ENCODE data around the gene MAP7D1. TPM values are rescaled to one million over a fixed set of nuclear protein-coding genes. Genes with fewer than 3 reads are reported as not detected.

MAP7D1 gene
- total RNA-seq, 1 experiment from 2014 or later = 212 TPM

DNA sequence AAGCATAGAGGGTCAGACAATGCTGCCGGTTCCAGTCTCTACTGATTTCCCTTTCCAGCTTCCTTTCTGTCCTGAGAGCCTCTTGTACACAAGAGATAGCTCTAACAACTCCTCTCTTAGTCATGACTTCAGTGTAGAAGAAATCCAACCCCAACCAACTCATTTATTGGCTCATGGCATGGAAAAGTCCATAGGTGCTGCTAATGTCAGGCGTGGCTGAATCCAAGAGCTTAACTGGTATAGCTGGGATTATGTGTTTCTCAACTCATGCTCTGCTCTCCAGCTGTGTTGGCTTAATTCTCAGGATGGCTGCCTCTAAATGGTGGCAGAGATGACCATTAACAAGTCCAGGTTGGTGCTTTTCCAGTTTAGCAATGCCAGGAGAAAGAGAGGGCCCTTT is 55.9 kb downstream of the MAP7D1 start:
- in situ Hi-C loops (cut with HindIII; ENCODE audit: low pct_unique_long_range_greater_than_20kb, low sequenced_read_pairs) = no loop called here
- intact Hi-C loops (cut with micrococcal nuclease; ENCODE audit: unreplicated experiment) = no loop called here
- TF ChIP-seq POLR2AphosphoS5 (IDR thresholded peaks at IDR 0.05; ENCODE audit: low read depth, low read length) (no peak), TCF7L2 (IDR thresholded peaks at IDR 0.05; ENCODE audit: low read depth, low read length) (no peak), SIN3A (IDR thresholded peaks at IDR 0.05; ENCODE audit: borderline replicate concordance, insufficient read depth, low read depth, low read length) (no peak)
- TF ChIP-seq, protein P1, sequence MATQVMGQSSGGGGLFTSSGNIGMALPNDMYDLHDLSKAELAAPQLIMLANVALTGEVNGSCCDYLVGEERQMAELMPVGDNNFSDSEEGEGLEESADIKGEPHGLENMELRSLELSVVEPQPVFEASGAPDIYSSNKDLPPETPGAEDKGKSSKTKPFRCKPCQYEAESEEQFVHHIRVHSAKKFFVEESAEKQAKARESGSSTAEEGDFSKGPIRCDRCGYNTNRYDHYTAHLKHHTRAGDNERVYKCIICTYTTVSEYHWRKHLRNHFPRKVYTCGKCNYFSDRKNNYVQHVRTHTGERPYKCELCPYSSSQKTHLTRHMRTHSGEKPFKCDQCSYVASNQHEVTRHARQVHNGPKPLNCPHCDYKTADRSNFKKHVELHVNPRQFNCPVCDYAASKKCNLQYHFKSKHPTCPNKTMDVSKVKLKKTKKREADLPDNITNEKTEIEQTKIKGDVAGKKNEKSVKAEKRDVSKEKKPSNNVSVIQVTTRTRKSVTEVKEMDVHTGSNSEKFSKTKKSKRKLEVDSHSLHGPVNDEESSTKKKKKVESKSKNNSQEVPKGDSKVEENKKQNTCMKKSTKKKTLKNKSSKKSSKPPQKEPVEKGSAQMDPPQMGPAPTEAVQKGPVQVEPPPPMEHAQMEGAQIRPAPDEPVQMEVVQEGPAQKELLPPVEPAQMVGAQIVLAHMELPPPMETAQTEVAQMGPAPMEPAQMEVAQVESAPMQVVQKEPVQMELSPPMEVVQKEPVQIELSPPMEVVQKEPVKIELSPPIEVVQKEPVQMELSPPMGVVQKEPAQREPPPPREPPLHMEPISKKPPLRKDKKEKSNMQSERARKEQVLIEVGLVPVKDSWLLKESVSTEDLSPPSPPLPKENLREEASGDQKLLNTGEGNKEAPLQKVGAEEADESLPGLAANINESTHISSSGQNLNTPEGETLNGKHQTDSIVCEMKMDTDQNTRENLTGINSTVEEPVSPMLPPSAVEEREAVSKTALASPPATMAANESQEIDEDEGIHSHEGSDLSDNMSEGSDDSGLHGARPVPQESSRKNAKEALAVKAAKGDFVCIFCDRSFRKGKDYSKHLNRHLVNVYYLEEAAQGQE (IDR thresholded peaks at IDR 0.05; ENCODE audit: insufficient read depth in 1 of 2, low read depth in 2 of 2, low read length in 1 of 2) = no peak
- TF ChIP-seq, protein P2, sequence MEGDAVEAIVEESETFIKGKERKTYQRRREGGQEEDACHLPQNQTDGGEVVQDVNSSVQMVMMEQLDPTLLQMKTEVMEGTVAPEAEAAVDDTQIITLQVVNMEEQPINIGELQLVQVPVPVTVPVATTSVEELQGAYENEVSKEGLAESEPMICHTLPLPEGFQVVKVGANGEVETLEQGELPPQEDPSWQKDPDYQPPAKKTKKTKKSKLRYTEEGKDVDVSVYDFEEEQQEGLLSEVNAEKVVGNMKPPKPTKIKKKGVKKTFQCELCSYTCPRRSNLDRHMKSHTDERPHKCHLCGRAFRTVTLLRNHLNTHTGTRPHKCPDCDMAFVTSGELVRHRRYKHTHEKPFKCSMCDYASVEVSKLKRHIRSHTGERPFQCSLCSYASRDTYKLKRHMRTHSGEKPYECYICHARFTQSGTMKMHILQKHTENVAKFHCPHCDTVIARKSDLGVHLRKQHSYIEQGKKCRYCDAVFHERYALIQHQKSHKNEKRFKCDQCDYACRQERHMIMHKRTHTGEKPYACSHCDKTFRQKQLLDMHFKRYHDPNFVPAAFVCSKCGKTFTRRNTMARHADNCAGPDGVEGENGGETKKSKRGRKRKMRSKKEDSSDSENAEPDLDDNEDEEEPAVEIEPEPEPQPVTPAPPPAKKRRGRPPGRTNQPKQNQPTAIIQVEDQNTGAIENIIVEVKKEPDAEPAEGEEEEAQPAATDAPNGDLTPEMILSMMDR (IDR thresholded peaks at IDR 0.05) = no peak
- DNase-seq (ENCODE audit: low read depth, low spot score) (no peak), ATAC-seq (no peak)
- peaks cover 4% of the 10 kb centered on the region; the same call in 1 of the 2 replicates for H3K4me1 ChIP-seq (ENCODE audit: control insufficient read depth, insufficient read depth, low read length)
- H3K36me3 ChIP-seq (ENCODE audit: control insufficient read depth, insufficient read depth, low read length) = no peaks in the 10 kb centered on the region
- BruUV-seq (replicated peaks) = no TSS peak
- H3K27ac ChIP-seq (ENCODE audit: low read length) = no peak overlapping the region
- ChIA-PET CTCF (interaction anchor here (0.7 kb wide), 1 partner anchor 47 kb away, joined by 3 read pairs; no protein-coding TSS in a partner anchor), POLR2A (interaction anchor here (0.6 kb wide), 1 partner anchor 20 kb away, joined by 3 read pairs; no protein-coding TSS in a partner anchor)
- no peak overlapping the region for H3K4me3 ChIP-seq (ENCODE audit: low read depth in 2 of 2, low read length in 2 of 2)
- H3K27me3 ChIP-seq (ENCODE audit: control insufficient read depth, insufficient read depth, low read length) = no peaks in the 10 kb centered on the region
- H3K9me3 ChIP-seq (ENCODE audit: control insufficient read depth, insufficient read depth, low read depth, low read length) = no peaks in the 10 kb centered on the region

DNA sequence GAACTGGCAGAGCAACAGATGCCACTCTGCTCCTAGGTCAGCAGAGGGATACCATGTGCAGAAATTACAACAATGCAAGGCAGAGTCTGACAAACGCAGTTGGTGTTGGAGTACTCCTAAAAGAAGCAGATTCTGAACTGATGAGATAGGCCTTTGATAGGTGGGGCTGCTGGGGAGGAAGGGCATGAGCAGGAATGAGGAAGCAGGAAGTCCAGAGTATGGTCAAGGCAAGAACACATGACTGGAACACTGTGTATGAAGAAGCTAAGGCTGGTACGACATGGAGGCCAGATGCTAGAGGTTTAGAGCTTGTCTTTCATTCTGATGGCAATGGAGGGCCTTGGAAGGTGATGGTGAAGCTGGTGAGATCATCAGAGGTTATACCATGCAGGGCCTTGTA is 56.8 kb downstream of the MAP7D1 start:
- DNase-seq (ENCODE audit: low read depth, low spot score) = no peak
- Histone ChIP-seq H3K27me3 (ENCODE audit: control insufficient read depth, insufficient read depth, low read length) (no peaks in the 10 kb centered on the region), H3K4me1 (ENCODE audit: control insufficient read depth, insufficient read depth, low read length) (no peaks in the 10 kb centered on the region), H3K27ac (ENCODE audit: low read length) (no peak overlapping the region), H3K9me3 (ENCODE audit: control insufficient read depth, insufficient read depth, low read depth, low read length) (no peaks in the 10 kb centered on the region), H3K36me3 (ENCODE audit: control insufficient read depth, insufficient read depth, low read length) (no peaks in the 10 kb centered on the region), H3K4me3 (ENCODE audit: low read depth in 2 of 2, low read length in 2 of 2) (no peak overlapping the region)
- CTCF ChIA-PET = no interaction called here
- no peak for TF ChIP-seq POLR2AphosphoS5 (IDR thresholded peaks at IDR 0.05; ENCODE audit: low read depth, low read length)
- TF ChIP-seq SIN3A (IDR thresholded peaks at IDR 0.05; ENCODE audit: borderline replicate concordance, insufficient read depth, low read depth, low read length) = no peak
- TF ChIP-seq TCF7L2 (IDR thresholded peaks at IDR 0.05; ENCODE audit: low read depth, low read length) = no peak
- TF ChIP-seq, protein P1 (IDR thresholded peaks at IDR 0.05; ENCODE audit: insufficient read depth in 1 of 2, low read depth in 2 of 2, low read length in 1 of 2) = no peak
- intact Hi-C loops (cut with micrococcal nuclease; ENCODE audit: unreplicated experiment) = no loop called here
- in situ Hi-C loops (cut with HindIII; ENCODE audit: low pct_unique_long_range_greater_than_20kb, low sequenced_read_pairs) = no loop called here
- no TSS peak for BruUV-seq (replicated peaks)
- POLR2A ChIA-PET = no interaction called here
- ATAC-seq = no peak
